Measurements from ENCODE around the gene SARS2.

DNA sequence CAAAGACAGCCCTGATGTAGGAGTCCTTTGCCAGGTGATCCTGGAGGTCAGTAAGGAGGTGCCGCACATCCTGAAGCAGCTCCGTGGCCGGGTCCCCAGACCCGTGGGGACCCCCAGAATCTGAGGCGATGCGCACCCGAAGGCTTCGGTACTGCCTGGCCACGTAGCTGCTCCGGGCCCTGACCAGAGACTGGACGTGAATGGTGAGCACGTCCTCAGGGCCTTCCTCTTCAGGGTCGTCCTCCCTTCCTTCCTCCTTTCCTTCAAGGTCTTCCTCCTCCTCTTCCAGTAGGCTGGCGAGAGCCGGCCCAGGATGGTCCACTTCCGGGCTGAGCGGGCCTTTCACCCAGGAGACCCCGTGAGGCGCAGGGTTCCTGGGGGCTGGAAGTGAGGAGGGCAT lies 60.0 kb downstream of the SARS2 start:
- no peak for TF ChIP-seq CTCF (IDR thresholded peaks at IDR 0.05; ENCODE audit: low read length)
- no peak for TF ChIP-seq EZH2 (IDR thresholded peaks at IDR 0.05; ENCODE audit: borderline replicate concordance, low read length)

Measured in OCI-LY1 (cell line).